ENCODE measurements around the gene ENAH. TPM values are rescaled to one million over a fixed set of nuclear protein-coding genes. Genes with fewer than 3 reads are reported as not detected.
"Not testable (repeated sequence)": the region's sequence is repeated elsewhere in the genome, so short reads cannot be mapped to it uniquely, and the experiment has no call there.

Gene ENAH
- polyA plus RNA-seq, 1 donor, result 146 TPM

- DNase-seq (ENCODE audit: low read depth), result no peak
Observed at GRCh38 chr1:225645194-225645895, 7.6 kb downstream of the ENAH start.

GRCh38 chr1:225644666-225645065 lies 8.3 kb downstream of the ENAH start:
- no peak for DNase-seq (ENCODE audit: low read depth)

GRCh38 chr1:225642177-225642576 lies 10.7 kb downstream of the ENAH start:
- no peak for DNase-seq (ENCODE audit: low read depth)

GRCh38 chr1:225638853-225639252 lies 14.1 kb downstream of the ENAH start:
- DNase-seq (ENCODE audit: low read depth), result no peak

GRCh38 chr1:225637651-225638199 lies 15.2 kb downstream of the ENAH start:
- DNase-seq (ENCODE audit: low read depth), result no peak

GRCh38 chr1:225636992-225637391 lies 15.9 kb downstream of the ENAH start:
- not testable (repeated sequence) for DNase-seq (ENCODE audit: low read depth)

GRCh38 chr1:225635649-225636048 lies 17.3 kb downstream of the ENAH start:
- no peak for DNase-seq (ENCODE audit: low read depth)

GRCh38 chr1:225632836-225633235 lies 20.1 kb downstream of the ENAH start:
- DNase-seq (ENCODE audit: low read depth), result not testable (repeated sequence)

GRCh38 chr1:225631021-225631663 lies 21.8 kb downstream of the ENAH start:
- DNase-seq (ENCODE audit: low read depth), result no peak

- no peak for DNase-seq (ENCODE audit: low read depth)
Observed at GRCh38 chr1:225629483-225629882, 23.4 kb downstream of the ENAH start.

- not testable (repeated sequence) for DNase-seq (ENCODE audit: low read depth)
Observed at GRCh38 chr1:225628794-225629193, 24.1 kb downstream of the ENAH start.

GRCh38 chr1:225627304-225627947 lies 25.5 kb downstream of the ENAH start:
- no peak for DNase-seq (ENCODE audit: low read depth)

GRCh38 chr1:225626698-225627097 lies 26.2 kb downstream of the ENAH start:
- DNase-seq (ENCODE audit: low read depth), result no peak

GRCh38 chr1:225617956-225618355 lies 35.0 kb downstream of the ENAH start:
- no peak for DNase-seq (ENCODE audit: low read depth)

- DNase-seq (ENCODE audit: low read depth), result no peak
Observed at GRCh38 chr1:225617479-225617878, 35.4 kb downstream of the ENAH start.

- not testable (repeated sequence) for DNase-seq (ENCODE audit: low read depth)
Observed at GRCh38 chr1:225615403-225615790, 37.5 kb downstream of the ENAH start.

GRCh38 chr1:225613006-225613405 lies 39.9 kb downstream of the ENAH start:
- DNase-seq (ENCODE audit: low read depth), result no peak

- no peak for DNase-seq (ENCODE audit: low read depth)
Observed at GRCh38 chr1:225612287-225612686, 40.6 kb downstream of the ENAH start.

GRCh38 chr1:225611537-225612223 lies 41.2 kb downstream of the ENAH start:
- no peak for DNase-seq (ENCODE audit: low read depth)

- no peak for DNase-seq (ENCODE audit: low read depth)
Observed at GRCh38 chr1:225610539-225610938, 42.4 kb downstream of the ENAH start.

GRCh38 chr1:225608014-225608796 lies 44.7 kb downstream of the ENAH start:
- no peak for DNase-seq (ENCODE audit: low read depth)
